ENCODE measurements around the gene SLC13A4.
"Not testable (repeated sequence)": the region's sequence is repeated elsewhere in the genome, so short reads cannot be mapped to it uniquely, and the experiment has no call there.

Gene SLC13A4

GRCh38 chr7:135659159-135659846, 68.7 kb downstream of the SLC13A4 start:
- no peak for DNase-seq

GRCh38 chr7:135658564-135658963, 69.4 kb downstream of the SLC13A4 start:
- no peak for DNase-seq

- DNase-seq: no peak
These were observed 74.5 kb downstream of the SLC13A4 start for GRCh38 chr7:135653340-135654080.

- DNase-seq: no peak
These were observed 77.0 kb downstream of the SLC13A4 start for GRCh38 chr7:135650831-135651573.

GRCh38 chr7:135648235-135648634, 79.8 kb downstream of the SLC13A4 start:
- DNase-seq: no peak

- no peak for DNase-seq
These were observed 80.2 kb downstream of the SLC13A4 start for GRCh38 chr7:135647755-135648154.

GRCh38 chr7:135645296-135645904, 82.6 kb downstream of the SLC13A4 start:
- no peak for DNase-seq

- DNase-seq: no peak
These were observed 83.3 kb downstream of the SLC13A4 start for GRCh38 chr7:135644729-135645128.

- DNase-seq: no peak
These were observed 83.8 kb downstream of the SLC13A4 start for GRCh38 chr7:135644154-135644553.

- DNase-seq: not testable (repeated sequence)
These were observed 88.3 kb downstream of the SLC13A4 start for GRCh38 chr7:135639690-135640089.

GRCh38 chr7:135634191-135634878, 93.7 kb downstream of the SLC13A4 start:
- no peak for DNase-seq

Measured in femur (tissue), 1 donor.